GM12873 (cell line): ENCODE results near the gene RIMS1.

Experiments used
- CTCF ChIP-seq: IDR thresholded peaks from 2 replicates; pipeline ENCODE4 v1.5.1; 2012; ENCODE audit warnings: low read depth, mild to moderate bottlenecking, moderate library complexity, low read length, control low read depth; ENCODE audit not compliant: insufficient read depth; ENCODE audit errors: missing control alignments

The RIMS1 gene

GRCh38 chr6:72250664-72251063, 364.3 kb downstream of the RIMS1 start:
- TF ChIP-seq CTCF: no peak

- no peak for TF ChIP-seq CTCF
Measured at GRCh38 chr6:72260489-72260888, 374.1 kb downstream of the RIMS1 start.

GRCh38 chr6:72261554-72261953, 375.2 kb downstream of the RIMS1 start:
- TF ChIP-seq CTCF: no peak

GRCh38 chr6:72262254-72262653, 375.9 kb downstream of the RIMS1 start:
- no peak for TF ChIP-seq CTCF

- no peak for TF ChIP-seq CTCF
Measured at GRCh38 chr6:72267470-72267869, 381.1 kb downstream of the RIMS1 start.

GRCh38 chr6:72271531-72271930, 385.2 kb downstream of the RIMS1 start:
- TF ChIP-seq CTCF: no peak

- no peak for TF ChIP-seq CTCF
Measured at GRCh38 chr6:72272958-72273357, 386.6 kb downstream of the RIMS1 start.
